B cell (primary cell): Measurements from ENCODE around the gene POFUT1. TPM values are rescaled to one million over a fixed set of nuclear protein-coding genes. Genes with fewer than 3 reads are reported as not detected.

ENCODE experiments used
- ATAC-seq: fragments of 200-7000 bp; cut with Tn5 transposase; one replicate; pipeline ENCODE4 v1.10.0; 2021; ENCODE audit warnings: low read depth, mild to moderate bottlenecking, moderate number of reproducible peaks, moderate library complexity
- CTCF ChIA-PET: fragments of 350-600 bp; sonication (Branson Sonifier 250); formaldehyde crosslinking; loops from one replicate; lab custom pipeline; 2021; ENCODE audit warnings: antibody characterized with exemption, inconsistent platforms; lab: Charles Lee
- POLR2A ChIA-PET: fragments of 350-600 bp; sonication (Branson Sonifier 250); formaldehyde crosslinking; loops from one replicate; lab custom pipeline; 2021; ENCODE audit warnings: antibody characterized with exemption; lab: Charles Lee
- DNase-seq: peaks from one replicate; pipeline ENCODE4 v3.0.0; 2013
- H2AFZ ChIP-seq: 2 replicates; pipeline ENCODE4 v1.6.1; 2012; ENCODE audit warnings: mild to moderate bottlenecking, low read depth, low read length; ENCODE audit not compliant: insufficient read depth, poor library complexity, severe bottlenecking
- H3K27ac ChIP-seq, 2 donors: 1 replicate in 1 of 2; 2 replicates in 1 of 2; pipeline ENCODE4 v1.5.1; 2012 to 2013; ENCODE audit warnings: low read length in 2 of 2, mild to moderate bottlenecking in 2 of 2, moderate library complexity in 1 of 2
- H3K27me3 ChIP-seq, 4 experiments: fragments of 200-600 bp in 1 of 4; sonication (generic) in 1 of 4; replicated peaks in 1 of 4; 1 replicate in 2 of 4; 2 replicates in 2 of 4; pipeline versions ENCODE4 v1.6.1 to v1.7.0; 2013 to 2016; ENCODE audit warnings: low read length in 3 of 4, mild to moderate bottlenecking in 2 of 4, mixed read lengths in 1 of 4, moderate library complexity in 1 of 4; ENCODE audit not compliant: insufficient read depth in 4 of 4, control insufficient read depth in 3 of 4; ENCODE audit errors: control extremely low read depth in 1 of 4
- H3K36me3 ChIP-seq, 2 experiments: replicated peaks in 1 of 2; 1 replicate in 1 of 2; 2 replicates in 1 of 2; pipeline versions ENCODE4 v1.6.1 to v1.7.1; 2013; ENCODE audit warnings: low read length in 1 of 2; ENCODE audit not compliant: insufficient read depth in 2 of 2, control insufficient read depth in 1 of 2; ENCODE audit errors: control extremely low read depth in 1 of 2, extremely low read depth in 1 of 2
- H3K4me1 ChIP-seq, 2 donors: fragments of 200-600 bp in 1 of 2; sonication (generic) in 1 of 2; 1 replicate in 1 of 2; 2 replicates in 1 of 2; pipeline versions ENCODE4 v1.5.1 to v1.6.1; 2013 to 2017; ENCODE audit warnings: low read length in 2 of 2; ENCODE audit not compliant: control insufficient read depth in 2 of 2, insufficient read depth in 2 of 2
- H3K4me2 ChIP-seq: replicated peaks from 2 replicates; pipeline ENCODE3; 2012; ENCODE audit warnings: mild to moderate bottlenecking, low read depth, low read length; ENCODE audit not compliant: poor library complexity, severe bottlenecking
- H3K4me3 ChIP-seq, 5 experiments: fragments of 200-600 bp in 1 of 5; sonication (generic) in 1 of 5; 1 replicate in 3 of 5; 2 replicates in 2 of 5; pipeline versions ENCODE4 v1.5.1 to v1.7.0; 2011 to 2016; ENCODE audit warnings: low read length in 4 of 5, mild to moderate bottlenecking in 4 of 5, low read depth in 2 of 5, control low read depth in 1 of 5, moderate library complexity in 1 of 5; ENCODE audit not compliant: insufficient read depth in 1 of 5; ENCODE audit errors: control extremely low read depth in 1 of 5, extremely low read depth in 1 of 5
- H3K79me2 ChIP-seq: fragments of 200-600 bp; sonication (generic); one replicate; pipeline ENCODE4 v1.6.0; 2016; ENCODE audit warnings: low read length; ENCODE audit not compliant: control insufficient read depth, insufficient read depth
- H3K9ac ChIP-seq: fragments of 200-600 bp; sonication (generic); 2 replicates; pipeline ENCODE4 v1.6.1; 2017; ENCODE audit warnings: mild to moderate bottlenecking, low read length, moderate library complexity
- H3K9me3 ChIP-seq, 3 donors: one replicate each; pipeline versions ENCODE4 v1.6.1 to v1.7.1; 2013; ENCODE audit warnings: low read length in 2 of 3; ENCODE audit not compliant: control insufficient read depth in 2 of 3, insufficient read depth in 1 of 3; ENCODE audit errors: control extremely low read depth in 1 of 3
- H4K20me1 ChIP-seq: 2 replicates; pipeline ENCODE4 v1.6.0; 2012; ENCODE audit warnings: mild to moderate bottlenecking, low read length; ENCODE audit not compliant: insufficient read depth, control insufficient read depth, poor library complexity, severe bottlenecking
- H3K27ac Mint-ChIP-seq: one replicate; pipeline ENCODE4 v1.8.0; 2021; ENCODE audit warnings: mixed read lengths
- H3K27me3 Mint-ChIP-seq: one replicate; pipeline ENCODE4 v1.8.0; 2021; ENCODE audit warnings: mixed read lengths
- H3K4me1 Mint-ChIP-seq: one replicate; pipeline ENCODE4 v1.8.0; 2021; ENCODE audit warnings: mixed read lengths
- H3K4me3 Mint-ChIP-seq: one replicate; pipeline ENCODE4 v1.8.0; 2021; ENCODE audit warnings: mixed read lengths
- H3K9me3 Mint-ChIP-seq: one replicate; pipeline ENCODE4 v1.8.0; 2022; ENCODE audit warnings: mixed read lengths; ENCODE audit not compliant: insufficient read depth
- CTCF ChIP-seq: fragments of 200-600 bp; IDR thresholded peaks from one replicate; pipeline ENCODE4 v1.8.0; 2022; ENCODE audit warnings: antibody characterized with exemption, mild to moderate bottlenecking
- EZH2 ChIP-seq: IDR thresholded peaks from 2 replicates; pipeline ENCODE4 v1.6.1; 2012; ENCODE audit warnings: borderline replicate concordance, low read depth, mild to moderate bottlenecking, moderate library complexity, low read length; ENCODE audit not compliant: insufficient read depth, poor library complexity, severe bottlenecking
- whole genome bisulfite sequencing: methylation state at CpG from one replicate; pipeline ENCODE4 v1.1.5; 2013; ENCODE audit warnings: missing lambda C conversion rate; ENCODE audit not compliant: insufficient coverage; 5-methylcytosine and 5-hydroxymethylcytosine counted together
- intact Hi-C: fragments of 100-400 bp; cut with micrococcal nuclease; formaldehyde crosslinking; loops from one replicate; pipeline ENCODE4 v1.10.0; 2022
- polyA plus RNA-seq: library from polyadenylated mRNA; depleted of rRNA; stranded (reverse); fragments of >200 nt; gene quantifications from 2 replicates; pipeline ENCODE4 v1.2.3, GENCODE V29; 2012
- total RNA-seq, 2 donors: library from RNA; stranded (reverse); fragments of 120-200 nt in 1 of 2; gene quantifications; 1 replicate in 1 of 2; 2 replicates in 1 of 2; pipeline versions ENCODE4 v1.2.3 to v1.2.4, GENCODE V29; 2013 to 2022

POFUT1 gene
- total and polyA plus RNA-seq, 2 donors (not counting 1 experiment from before 2014, with no cell fraction given) = 7.8 to 18.1 TPM

GRCh38 chr20:32205110-32205842 is 2.4 kb upstream of the POFUT1 start:
- no peak for ATAC-seq
- Histone ChIP-seq H4K20me1 (peaks cover 57% of the 10 kb centered on the region), H3K27me3 (no peaks in the 10 kb centered on the region), H3K9me3 (no peaks in the 10 kb centered on the region), H3K4me1 (peaks cover 35 to 39% of the 10 kb centered on the region in 2 donors), H3K4me3 (no peak overlapping the region), H2AFZ (no peak overlapping the region), H3K36me3 (peaks cover 1 to 25% of the 10 kb centered on the region in 2 experiments), H3K79me2 (peaks cover 86% of the 10 kb centered on the region), H3K9ac (peak overlapping the region; percentile 15), H3K4me2 (no peak overlapping the region), H3K27ac (peak overlapping the region in 1 of 2 donors; percentile 86)
- Mint-ChIP-seq H3K9me3 (no peaks in the 10 kb centered on the region), H3K27ac (no peak overlapping the region), H3K4me1 (peaks cover 64% of the 10 kb centered on the region), H3K27me3 (no peaks in the 10 kb centered on the region), H3K4me3 (peak overlapping the region; percentile 96)
- DNase-seq = no peak
- 65% methylated on average over 3 of the region's 5 CpGs for WGBS
- intact Hi-C loops = loop anchor here (10.0 kb wide), 1 partner anchor 160 kb away; no protein-coding TSS in a partner anchor
- TF ChIP-seq EZH2 (no peak), CTCF (no peak)
- ChIA-PET CTCF (no interaction called here), POLR2A (interaction anchor here (0.6 kb wide), 1 partner anchor 74 kb away, joined by 5 read pairs; no protein-coding TSS in a partner anchor)
